GDM1 (cell line): ENCODE data around the gene GLIS1.
"Not testable (repeated sequence)": the region's sequence is repeated elsewhere in the genome, so short reads cannot be mapped to it uniquely, and the experiment has no call there.

Experiments
- DNase-seq: peaks from one replicate; lab custom pipeline; 2025; lab: John Stamatoyannopoulos, UW

GLIS1 gene

DNA sequence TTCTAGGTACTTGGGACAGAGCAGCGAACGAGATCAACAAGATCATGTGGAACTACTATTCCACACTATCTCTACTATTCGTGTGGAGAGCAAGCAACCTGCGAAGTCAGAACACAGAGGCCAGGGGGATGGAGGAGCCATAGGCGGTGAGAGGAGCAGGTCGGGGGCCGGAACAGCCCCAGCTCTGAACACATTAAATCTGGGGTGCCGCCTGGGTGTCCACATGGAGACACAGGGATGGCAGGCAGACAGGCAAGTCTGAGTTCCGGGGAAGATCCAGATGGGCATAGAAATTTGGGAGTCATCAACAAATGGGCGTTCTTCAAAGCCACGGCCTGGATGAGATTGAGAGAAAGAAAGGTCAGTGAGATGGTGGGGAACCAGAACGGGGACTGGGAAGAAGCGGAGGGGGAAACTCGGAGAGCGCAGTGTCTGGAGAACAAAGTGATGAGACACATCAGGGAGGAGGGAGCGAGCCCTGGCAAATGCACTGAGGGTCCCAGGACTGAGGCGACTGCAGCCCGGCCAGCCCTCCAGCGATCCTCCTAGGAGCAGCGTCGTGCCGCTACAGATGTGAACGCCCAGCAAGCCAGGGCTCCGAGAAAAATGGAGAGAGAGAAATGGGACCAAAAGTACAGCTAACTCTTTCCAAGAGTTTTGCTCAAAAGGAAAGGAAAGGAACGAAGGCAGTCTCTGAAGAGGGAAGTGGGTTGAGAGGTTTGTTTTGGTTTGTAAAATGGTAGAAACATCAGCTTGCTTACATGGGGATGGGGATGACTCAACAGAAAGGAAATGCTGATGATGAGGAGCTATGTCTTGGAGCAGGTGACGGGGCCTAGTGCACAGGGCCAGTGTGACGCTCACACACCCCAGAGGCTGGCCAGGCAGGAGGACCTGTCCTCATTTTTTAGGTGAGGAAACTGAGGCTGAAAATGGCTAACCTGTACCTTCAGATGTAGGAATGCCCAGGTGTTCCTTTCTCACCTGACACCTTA is 84.5 kb downstream of the GLIS1 start:
- no peak for DNase-seq

DNA sequence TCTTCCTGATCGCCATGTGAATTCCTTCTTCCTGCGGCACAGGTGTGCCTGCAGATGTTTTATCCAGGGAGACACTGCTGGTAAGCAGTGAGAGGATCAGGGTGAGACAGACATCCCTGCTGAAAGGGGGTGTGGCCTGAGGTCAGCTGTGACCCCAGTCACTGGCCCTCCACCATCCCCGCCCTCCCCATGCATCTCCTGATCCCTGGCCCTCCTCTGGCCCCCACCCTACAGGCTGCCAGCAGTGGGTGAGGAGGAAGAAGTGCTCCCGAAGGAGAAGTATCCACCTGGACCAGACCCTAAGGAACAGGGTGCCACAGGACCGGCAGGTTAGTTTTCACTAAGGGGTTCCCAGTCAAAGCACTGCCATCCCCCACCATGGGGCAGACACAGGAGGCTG is 85.3 kb downstream of the GLIS1 start:
- no peak for DNase-seq

DNA sequence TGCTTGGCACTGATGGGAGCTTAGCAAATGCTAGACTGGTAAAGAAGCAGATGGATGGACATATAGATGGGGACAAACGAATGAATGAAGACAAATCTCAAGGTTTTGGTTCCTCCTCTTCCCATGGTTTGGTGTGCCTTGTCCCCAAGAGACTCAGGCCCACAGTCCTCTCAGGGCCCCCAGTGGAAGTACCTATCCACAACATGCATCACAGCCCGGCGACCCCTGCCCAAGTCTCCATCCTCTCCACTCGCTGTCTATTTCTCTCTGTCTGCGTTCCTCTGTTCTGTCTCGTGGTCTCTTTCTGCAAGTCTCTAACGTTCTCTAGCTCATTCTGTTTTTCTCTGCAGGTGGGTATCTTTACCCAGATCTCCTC is 85.8 kb downstream of the GLIS1 start:
- no peak for DNase-seq

DNA sequence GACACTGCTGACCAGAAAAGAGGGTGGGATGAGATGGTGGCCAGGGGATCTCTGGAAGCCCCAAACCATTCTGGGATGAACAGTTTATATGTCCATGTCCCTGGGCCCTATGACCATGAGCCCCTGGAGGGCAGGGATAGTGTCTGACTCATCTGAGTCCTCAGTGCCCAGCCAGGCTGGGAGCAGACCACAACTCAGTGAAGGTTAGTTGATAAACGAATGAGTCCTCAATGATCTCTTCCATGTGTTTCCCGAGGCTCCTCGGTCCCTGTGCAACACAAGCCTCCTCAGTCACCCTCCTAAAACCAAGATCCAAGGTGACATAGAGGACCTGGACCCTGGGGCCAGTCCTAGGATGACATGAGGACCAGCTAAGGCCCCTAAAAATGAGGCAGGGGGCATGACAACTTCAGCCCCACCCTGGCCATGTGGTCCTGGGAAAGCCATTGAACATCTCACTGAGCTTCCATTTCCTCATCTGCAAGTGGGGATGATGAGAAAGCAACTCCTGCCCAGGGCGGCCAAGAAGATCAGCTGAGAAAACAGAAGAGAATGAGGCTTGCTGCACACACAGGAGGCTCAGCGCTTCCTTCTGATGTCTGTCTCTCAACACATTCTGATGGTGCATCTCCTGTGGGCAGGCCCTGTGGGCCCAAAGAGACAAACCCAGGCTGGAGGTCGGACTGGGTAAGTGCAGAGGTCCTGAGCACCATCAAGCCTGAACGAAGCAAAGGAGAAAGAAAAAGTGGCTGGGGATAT is 86.3 kb downstream of the GLIS1 start:
- no peak for DNase-seq

DNA sequence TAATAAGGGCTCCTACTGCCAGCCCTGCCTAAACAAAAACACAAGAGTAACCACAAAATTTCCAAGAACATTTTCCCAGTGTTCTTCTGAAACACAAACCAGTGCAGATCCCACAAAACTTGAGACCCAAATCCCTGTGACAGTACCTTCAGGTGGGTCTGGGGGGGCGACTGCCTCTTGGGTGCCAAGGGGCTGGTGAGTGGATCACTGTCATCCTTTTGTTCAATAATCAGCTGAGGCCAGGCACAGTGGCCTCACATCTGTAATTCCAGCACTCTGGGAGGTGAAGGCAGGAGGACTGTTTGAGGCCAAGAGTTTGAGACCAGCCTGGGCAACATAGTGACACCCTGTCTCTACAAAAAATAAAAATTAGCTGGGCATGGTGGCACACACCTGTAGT is 87.6 kb downstream of the GLIS1 start:
- DNase-seq: no peak

DNA sequence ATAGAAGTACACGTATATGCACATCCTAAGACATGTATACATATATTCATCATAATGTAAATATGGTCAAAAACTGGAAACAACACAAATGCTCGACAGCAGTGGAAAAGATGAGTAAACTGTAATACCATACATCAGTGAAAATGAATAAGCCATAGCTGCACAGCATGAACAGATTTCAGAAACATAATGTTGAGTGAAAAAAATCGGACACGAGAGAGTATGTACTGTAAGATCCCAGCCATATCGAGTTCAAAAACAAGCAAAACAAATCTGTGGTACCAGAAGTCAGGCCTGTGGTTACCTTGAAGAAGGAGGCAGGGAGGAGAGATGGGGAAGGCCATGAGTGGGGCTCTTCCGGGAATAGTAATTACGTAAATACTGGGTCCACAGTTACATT is 90.4 kb downstream of the GLIS1 start:
- DNase-seq: no peak

DNA sequence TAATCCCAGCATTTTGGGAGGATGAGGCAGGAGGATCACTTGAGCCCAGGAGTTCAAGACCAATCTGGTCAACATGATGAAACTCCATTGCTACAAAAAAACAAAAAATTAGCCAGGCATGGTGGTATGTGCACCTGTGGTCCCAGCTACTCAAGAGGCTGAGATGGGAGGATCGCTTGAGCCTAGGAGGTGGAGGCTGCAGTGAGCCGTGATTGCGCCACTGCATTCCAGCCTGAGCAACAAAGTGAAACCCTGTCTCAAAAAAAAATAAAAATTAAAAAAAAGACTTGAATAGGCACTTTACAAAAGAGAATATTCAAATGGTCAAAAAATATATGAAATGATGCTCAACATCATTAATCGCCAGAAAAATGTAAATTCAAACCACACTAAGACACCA is 91.0 kb downstream of the GLIS1 start:
- DNase-seq: not testable (repeated sequence)

DNA sequence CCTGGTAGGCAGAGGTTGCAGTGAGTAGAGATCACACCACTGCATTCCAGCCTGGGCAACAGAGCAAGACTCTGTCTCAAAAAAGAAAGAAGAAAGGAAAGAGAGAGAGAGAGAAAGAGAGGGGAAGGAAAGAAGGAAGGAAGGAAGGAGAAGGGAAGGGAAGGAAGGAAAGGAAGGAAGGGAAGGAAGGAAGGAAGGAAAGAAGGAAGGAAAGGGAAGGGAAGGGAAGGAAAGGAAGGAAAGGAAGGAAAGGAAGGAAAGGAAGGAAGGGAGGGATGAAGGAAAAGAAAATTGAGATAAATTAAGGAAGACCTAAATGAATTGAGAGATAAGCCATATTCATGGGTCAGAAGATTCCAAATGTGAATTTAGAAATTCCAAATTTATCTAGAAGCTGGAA is 92.2 kb downstream of the GLIS1 start:
- DNase-seq: no peak

DNA sequence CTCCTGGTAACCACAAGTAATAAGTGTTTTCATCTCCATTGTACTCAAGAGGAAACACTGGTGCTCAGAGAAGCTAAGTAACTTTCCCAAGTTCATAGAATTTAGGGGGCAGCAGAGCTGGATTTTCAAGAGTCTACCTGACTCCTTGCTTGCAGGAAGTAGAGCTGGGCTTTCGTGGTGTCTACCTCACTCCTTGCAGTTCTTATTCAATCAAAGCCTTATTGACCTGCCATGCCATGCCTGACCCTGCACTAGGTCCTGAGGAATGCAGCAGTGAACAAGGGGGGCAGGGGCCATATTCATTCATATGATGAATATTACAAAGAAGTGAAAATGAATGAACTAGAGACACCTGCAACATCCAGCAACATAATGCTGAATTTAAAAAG is 93.3 kb downstream of the GLIS1 start:
- no peak for DNase-seq

DNA sequence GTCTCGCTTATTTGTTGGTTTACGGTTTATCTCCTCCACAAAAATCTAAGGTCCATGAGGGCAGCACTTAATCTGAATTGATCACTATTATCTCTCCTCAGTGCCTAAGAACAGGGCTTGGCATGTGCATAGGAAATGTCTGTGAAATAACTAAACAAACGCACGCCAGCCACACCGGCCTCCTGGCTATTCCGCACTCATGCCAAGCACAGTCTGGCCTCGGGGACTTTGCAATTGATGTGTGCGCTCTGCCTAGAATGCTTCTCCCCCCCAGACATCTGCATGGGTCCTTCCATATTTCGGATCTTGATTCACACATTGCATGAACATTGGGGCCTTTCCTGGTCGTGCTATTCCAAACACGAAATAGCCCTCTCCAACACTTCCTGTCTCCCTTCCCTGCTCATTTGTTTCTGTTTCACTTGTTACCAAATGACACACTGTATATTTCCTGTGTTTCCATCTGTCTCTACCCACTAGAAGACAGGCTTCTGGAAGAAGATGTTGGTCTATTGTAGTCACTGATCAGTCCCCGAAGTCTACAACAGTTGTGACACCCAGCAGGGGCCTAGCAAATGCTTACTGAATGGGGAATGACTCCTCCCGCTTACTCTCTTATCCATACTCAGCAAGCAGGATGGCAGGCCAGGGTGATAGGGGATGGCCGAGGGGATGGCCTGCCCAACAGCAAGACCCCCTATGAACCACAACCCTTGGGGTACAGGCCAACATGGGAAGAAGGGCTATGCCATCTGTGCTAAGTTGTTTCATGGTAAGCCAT is 93.9 kb downstream of the GLIS1 start:
- DNase-seq: no peak

DNA sequence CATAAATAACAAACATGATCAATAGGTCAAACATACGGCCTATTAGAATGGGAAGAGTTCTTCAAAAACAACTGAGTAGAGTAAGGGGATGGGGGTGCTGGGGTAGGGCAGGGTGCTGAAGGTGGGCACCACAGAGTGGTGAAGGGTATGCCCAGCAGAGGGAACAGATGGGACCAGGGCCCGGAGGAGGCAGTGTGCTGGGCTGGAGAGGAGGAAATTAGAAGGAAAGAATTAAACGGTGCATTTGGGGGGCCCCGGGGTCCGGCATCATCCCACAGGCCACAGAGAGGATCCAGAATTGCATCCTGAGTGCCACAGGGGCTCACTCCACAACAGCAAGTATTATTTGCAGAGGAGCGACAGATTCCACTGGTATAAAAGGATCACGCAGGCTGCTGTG is 94.5 kb downstream of the GLIS1 start:
- DNase-seq: no peak

DNA sequence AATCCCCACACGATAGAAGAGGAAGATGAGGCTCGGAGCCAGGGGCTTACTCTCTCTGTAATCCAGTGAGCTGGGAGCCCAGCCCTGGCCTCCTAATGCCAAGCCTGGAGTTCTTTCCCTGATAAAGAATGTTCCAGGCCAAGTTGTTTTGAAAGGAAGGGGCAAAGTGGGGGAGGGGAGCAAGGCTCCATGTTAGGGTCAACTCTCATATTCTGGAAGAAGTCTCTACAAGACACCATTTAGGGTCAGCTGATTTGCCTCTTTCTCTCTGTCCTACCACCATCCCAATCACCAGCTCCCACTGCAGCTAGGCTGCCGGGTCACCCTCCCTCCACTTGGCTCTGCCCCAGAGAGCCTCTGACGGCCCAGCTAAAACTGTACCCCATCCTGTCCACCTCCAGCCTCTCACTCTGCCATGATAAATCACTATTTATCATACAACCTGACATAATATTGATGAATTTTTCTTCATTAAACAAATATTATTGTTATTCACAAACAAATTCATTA is 95.0 kb downstream of the GLIS1 start:
- DNase-seq: no peak

DNA sequence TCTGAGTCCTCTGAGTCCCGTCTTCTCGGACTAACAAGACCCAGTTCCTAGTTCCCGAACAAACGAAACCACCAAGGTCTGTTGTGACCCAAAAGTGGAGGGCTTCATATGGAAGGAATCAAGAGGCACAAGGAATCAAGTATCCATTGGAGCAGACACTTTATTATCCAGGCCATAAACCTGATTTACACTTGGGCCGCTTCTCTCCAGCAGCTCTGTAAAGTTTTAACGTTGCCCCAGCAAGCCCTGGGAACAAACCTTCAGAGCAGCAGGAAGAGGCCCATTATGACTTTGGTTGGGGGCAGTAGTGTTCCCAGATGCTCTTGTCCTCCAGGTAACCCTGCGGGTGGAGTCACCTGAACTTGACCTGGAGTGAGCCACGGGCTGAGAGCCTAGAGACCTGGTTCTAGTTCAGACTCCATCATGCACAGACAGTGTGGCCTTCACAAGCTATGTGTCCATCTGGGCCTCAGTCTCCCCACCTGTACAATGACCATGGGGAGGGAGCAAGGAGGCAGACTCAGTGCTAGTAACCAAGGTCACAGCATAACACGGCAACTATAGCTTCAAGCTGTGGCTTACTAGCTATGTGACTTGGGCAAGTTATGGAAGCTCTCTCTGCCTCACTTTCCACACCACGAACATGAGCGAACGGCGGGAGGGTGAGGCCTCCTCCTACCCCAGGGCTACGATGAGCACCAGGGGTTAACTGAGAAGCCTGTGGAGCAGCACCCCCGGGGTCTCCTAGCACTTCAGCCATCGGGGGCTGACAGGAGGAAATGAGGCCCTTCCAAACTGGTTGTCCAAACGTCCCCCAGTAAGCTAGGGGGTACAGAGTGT is 95.7 kb downstream of the GLIS1 start:
- no peak for DNase-seq

DNA sequence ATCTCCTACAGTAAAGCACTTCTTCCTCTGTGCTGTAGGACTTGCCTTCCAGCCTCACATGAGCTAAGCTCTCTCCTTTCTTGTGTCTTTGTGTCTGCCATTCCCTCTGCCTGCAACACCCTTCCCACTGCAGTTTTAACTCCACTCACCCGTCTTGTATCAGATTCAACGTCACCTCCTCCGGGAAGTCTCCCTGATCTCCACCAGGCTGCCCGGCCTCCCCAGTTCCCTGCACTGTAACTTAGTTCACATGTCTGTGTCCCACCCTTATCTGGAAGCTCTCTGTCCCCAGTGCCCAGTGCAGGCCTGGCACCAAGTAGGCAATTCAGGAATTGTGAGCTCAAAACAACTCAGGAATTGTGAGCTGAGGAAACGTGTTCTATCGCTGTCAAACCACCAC is 96.4 kb downstream of the GLIS1 start:
- DNase-seq: no peak

DNA sequence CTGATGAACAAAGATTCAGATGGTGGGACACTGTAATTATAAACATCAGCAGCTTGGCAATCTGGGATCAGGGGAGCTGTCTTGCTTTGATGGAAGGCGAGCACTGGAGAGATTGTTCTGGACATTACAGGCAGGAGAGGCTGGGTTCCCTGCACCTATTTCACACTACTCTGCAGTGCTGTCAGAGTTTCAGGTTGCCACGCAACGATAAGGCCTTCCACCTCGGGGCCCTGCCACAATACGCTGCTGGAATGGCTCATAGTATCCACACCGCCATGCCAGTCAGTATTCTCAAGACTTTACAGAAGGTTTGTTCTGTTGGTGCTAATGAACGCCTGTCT is 96.8 kb downstream of the GLIS1 start:
- no peak for DNase-seq

DNA sequence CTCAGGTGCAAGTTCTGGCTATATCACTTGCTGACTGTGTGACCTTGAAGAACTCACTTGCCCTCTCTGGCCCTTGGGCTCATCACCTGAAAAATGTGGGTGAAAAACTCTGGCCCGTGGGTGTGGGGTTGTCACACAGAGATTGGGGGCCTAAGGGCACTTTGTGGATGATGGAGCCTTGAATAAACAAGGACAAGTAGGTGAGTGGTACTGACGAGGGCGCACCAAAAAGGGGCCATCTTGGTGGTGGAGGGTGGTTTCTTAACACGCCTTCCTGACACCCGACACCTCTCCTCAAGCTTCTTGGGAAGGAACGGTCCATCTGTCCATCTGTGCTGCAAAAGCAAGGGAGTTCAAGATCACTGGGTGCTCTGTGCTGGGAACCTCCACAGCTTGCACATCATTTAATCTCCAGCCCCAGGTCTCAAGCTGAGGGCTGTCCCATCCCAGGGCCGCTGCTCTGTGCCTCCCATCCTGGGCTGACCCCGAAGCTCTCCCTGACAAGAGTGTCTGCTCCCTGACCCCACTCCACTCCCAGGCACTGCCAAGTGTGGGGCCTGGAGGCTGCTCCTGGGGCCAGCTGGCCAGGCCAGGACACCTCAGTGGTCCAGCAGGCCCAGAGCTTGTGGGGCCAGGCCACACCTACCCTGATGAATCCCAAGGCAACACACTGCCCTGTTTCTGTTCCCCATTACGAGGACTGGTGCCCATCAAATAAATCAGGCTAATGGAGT is 97.3 kb downstream of the GLIS1 start:
- DNase-seq: no peak

DNA sequence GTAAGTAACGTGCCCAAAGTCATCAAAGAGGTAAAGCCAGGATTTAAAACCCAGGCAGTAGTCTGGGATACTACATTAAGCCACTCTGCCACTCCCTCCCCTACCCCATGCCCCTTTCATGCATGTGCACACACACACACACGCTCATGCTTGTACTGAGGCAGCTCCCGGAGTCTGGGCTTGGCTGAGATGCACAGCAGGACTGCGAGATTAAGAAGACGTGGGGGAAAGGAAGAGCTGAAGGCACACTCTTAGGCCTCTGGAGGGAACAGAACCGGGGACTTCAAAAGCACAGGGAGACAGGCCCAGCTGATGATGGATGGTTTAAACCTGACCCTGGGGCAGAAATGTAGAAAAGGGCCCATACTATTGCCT is 98.3 kb downstream of the GLIS1 start:
- DNase-seq: no peak

DNA sequence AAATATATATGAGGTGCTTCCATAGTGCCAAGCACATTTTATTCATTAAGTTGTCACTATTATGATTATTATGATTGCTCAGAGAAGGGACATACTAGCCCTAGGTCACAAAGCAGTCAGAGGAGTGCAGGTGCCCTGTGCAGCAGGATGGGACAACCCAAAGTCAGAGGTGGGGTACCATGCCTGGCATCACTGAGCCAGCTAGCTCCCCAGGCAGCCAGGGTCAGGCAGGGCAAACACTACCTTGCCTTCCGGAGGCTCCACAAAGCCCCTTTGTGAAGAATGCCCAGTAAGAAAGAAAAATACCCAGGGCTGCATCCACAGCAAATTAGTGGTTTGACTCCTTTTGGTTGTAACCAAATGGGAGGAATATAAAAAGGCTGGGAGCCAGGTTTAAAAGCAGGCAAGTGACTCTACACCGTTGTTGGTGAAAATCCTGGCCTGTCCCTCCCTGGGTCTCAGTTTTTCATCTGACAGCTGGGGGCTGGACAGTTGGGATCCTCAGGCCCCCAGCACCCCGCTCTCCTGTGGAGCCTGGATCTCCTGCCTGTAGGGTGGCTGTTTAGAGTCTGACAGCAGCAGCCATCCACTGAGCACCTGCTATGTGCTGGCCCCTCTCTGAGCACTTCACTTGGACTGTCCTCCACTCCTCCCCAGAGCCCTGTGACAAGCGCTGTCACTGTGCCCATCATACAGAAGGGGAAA is 98.8 kb downstream of the GLIS1 start:
- DNase-seq: no peak

DNA sequence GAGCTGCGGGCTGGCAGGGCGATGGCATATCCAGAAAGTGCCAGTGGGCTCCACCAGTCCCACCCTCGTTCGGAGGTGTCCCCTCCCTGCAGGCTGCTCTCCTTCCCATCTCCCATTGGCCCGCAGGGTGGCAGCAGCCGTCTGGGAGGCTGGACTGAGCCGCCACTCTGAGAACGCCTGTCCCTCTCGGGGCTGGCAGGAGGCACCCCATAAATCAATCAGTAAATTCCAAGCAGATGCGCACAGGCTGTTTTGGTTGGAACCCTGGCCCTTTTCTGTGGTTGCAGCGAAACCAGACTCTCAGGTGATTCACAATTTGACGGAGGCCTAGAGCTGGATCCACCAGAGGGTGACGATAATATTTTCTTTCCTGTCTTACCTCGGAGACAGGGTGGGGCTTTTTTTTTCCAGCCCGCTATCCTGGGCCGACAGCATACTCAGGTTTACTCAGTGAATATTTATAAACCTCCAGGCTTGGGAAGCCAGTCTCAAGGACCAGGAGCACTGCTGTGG is 99.7 kb downstream of the GLIS1 start:
- no peak for DNase-seq
